Keratinocyte (primary cell): ENCODE measurements around the gene SERGEF.

Source experiments
- CTCF ChIP-seq, 3 experiments: IDR thresholded peaks in 1 of 3; conservative IDR thresholded peaks in 1 of 3; optimal IDR thresholded peaks in 1 of 3; 2 replicates in 2 of 3; 3 replicates in 1 of 3; pipeline versions ENCODE3 to v1.5.1; 2011; ENCODE audit warnings: low read length in 3 of 3, mild to moderate bottlenecking in 3 of 3, moderate library complexity in 2 of 3, control low read depth in 1 of 3, inconsistent platforms in 1 of 3; ENCODE audit not compliant: insufficient read depth in 2 of 3; ENCODE audit errors: extremely low read depth in 1 of 3
- EZH2 ChIP-seq: IDR thresholded peaks from one replicate; pipeline ENCODE4 v1.6.1; 2012; ENCODE audit warnings: inconsistent platforms, mild to moderate bottlenecking, low read length, moderate library complexity

- no peak for TF ChIP-seq CTCF (optimal IDR thresholded peaks at IDR 0.05 in 1 of 3, IDR thresholded peaks at IDR 0.05 in 1 of 3, conservative IDR thresholded peaks at IDR 0.05 in 1 of 3; ENCODE audit: extremely low read depth in 1 of 3, insufficient read depth in 2 of 3, low read length in 3 of 3)
- TF ChIP-seq EZH2 = no peak
These were observed 60.4 kb downstream of the SERGEF start for GRCh38 chr11:17952487-17952886.
